Urinary bladder (tissue), 4 donors: ENCODE measurements around the gene KIF13A. TPM values are rescaled to one million over a fixed set of nuclear protein-coding genes. Genes with fewer than 3 reads are reported as not detected.
"Not testable (repeated sequence)": the region's sequence is repeated elsewhere in the genome, so short reads cannot be mapped to it uniquely, and the experiment has no call there.

Experiments used
- DNase-seq: peaks from one replicate; pipeline ENCODE4 v3.0.0-alpha.2; 2015; ENCODE audit errors: extremely low spot score
- H3K27ac ChIP-seq: one replicate; pipeline ENCODE4 v1.5.1; 2013; ENCODE audit warnings: low read depth, mild to moderate bottlenecking, moderate library complexity
- H3K36me3 ChIP-seq: one replicate; pipeline ENCODE4 v1.6.1; 2013; ENCODE audit warnings: mild to moderate bottlenecking, moderate library complexity; ENCODE audit not compliant: insufficient read depth
- H3K4me1 ChIP-seq: one replicate; pipeline ENCODE4 v1.6.1; 2013; ENCODE audit warnings: mild to moderate bottlenecking, moderate library complexity; ENCODE audit not compliant: insufficient read depth
- H3K4me3 ChIP-seq: one replicate; pipeline ENCODE4 v1.5.1; 2013; ENCODE audit warnings: low read depth, low read length
- WGBS: extraction: QIAGEN DNeasy Blood & Tissue Kit; methylation state at CpG from one replicate; pipeline ENCODE4 v1.1.7; 2013; 5-methylcytosine and 5-hydroxymethylcytosine counted together
- polyA plus RNA-seq: library from polyadenylated mRNA; stranded (reverse); fragments of 200-250 nt; gene quantifications from one replicate; pipeline ENCODE4 v1.2.3, GENCODE V29; 2013
- total RNA-seq: library from RNA; depleted of rRNA; stranded (reverse); fragments of >200 nt; gene quantifications from one replicate; pipeline ENCODE4 v1.2.3, GENCODE V29; 2014
- donor health status: healthy with polysubstance abuse.
- donor health status: healthy.

KIF13A gene
- total and polyA plus RNA-seq, 2 donors, result 41.1 to 64.7 TPM

DNA sequence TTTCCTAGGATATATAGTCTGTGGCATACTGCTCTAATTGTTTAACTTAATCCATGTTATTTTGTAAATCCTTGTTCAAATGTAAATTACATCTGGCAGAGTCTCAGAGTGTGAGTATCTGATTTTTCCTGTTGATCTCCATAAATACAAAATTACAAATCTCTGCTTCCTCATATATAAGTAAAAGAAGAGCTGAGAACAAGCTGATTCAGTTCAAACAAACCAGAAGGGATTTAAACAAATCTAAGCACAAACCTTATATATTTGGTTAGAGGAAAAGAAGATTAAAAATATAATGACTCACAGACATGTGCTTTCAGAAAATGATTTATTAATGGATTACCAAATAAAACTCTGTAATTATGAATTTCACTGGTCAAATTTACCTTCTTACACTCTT is 37.3 kb downstream of the KIF13A start:
- H3K27ac ChIP-seq, result no peak overlapping the region
- DNase-seq, result no peak
- no peaks in the 10 kb centered on the region for H3K4me1 ChIP-seq
- no peak overlapping the region for H3K4me3 ChIP-seq
- no peaks in the 10 kb centered on the region for H3K36me3 ChIP-seq

GRCh38 chr6:17949168-17949567 is 38.3 kb downstream of the KIF13A start:
- 79% methylated on average over 2 of the region's 2 CpGs for WGBS
- no peak for DNase-seq
- no peak overlapping the region for H3K4me3 ChIP-seq
- no peaks in the 10 kb centered on the region for H3K4me1 ChIP-seq
- no peaks in the 10 kb centered on the region for H3K36me3 ChIP-seq
- no peak overlapping the region for H3K27ac ChIP-seq

- Histone ChIP-seq H3K27ac (no peak overlapping the region), H3K36me3 (no peaks in the 10 kb centered on the region), H3K4me1 (no peaks in the 10 kb centered on the region), H3K4me3 (no peak overlapping the region)
- 55% methylated on average over 7 of the region's 7 CpGs for WGBS
- DNase-seq, result no peak
Observed at GRCh38 chr6:17948725-17949124, 38.7 kb downstream of the KIF13A start.

GRCh38 chr6:17947574-17947973 is 39.9 kb downstream of the KIF13A start:
- not testable (repeated sequence) for DNase-seq, H3K27ac ChIP-seq
- WGBS, result 94% methylated on average over 7 of the region's 7 CpGs

DNA sequence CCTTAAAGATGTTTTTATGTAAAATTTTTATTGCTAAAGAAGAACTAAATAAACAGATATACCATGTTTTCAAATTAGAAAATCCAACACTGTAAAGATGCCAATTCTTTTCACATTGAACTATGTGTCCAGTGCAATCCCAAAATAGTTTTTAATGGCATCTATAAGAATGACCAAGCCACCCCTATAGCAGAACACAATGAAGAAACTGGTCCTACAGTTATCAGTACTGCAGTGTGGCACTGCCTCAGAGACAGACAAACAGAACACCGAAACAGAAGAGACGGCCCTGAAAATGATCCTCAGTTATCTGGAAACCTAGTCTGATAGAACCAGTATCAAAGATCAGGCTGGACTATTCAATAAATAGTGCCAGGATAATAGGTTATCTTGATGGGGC is 41.9 kb downstream of the KIF13A start:
- Histone ChIP-seq H3K36me3 (no peaks in the 10 kb centered on the region), H3K27ac (no peak overlapping the region), H3K4me3 (no peak overlapping the region), H3K4me1 (no peaks in the 10 kb centered on the region)
- no peak for DNase-seq
- WGBS, result 90% methylated on average over 2 of the region's 2 CpGs

More at GRCh38 chr6:17947574-17947973, 39.9 kb downstream of the KIF13A start:
- not testable (repeated sequence) for H3K4me1 ChIP-seq, H3K4me3 ChIP-seq, H3K36me3 ChIP-seq

DNA sequence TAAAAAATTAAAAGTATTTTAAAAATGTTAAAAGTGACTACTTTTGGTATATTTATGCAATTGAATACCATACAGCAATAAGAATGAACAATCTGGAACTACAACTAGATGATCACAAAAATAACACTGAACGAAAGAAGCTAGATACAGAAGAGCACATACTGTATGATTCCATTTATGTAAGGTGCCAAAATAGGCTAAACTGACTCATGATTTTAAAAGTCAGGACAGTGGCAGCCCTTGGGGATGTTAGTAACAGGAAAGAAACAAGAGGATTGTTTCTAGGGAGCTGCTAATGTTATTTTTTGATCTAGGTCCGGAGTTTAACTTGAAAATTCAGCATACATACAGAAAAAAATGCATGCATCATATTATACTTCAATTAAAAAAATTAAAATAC is 42.3 kb downstream of the KIF13A start:
- Histone ChIP-seq H3K4me3 (no peak overlapping the region), H3K27ac (no peak overlapping the region), H3K36me3 (no peaks in the 10 kb centered on the region), H3K4me1 (no peaks in the 10 kb centered on the region)
- no peak for DNase-seq
- 41% methylated on average over 2 of the region's 2 CpGs for WGBS

- Histone ChIP-seq H3K4me1 (no peaks in the 10 kb centered on the region), H3K4me3 (no peak overlapping the region), H3K36me3 (no peaks in the 10 kb centered on the region), H3K27ac (no peak overlapping the region)
- DNase-seq, result no peak
- WGBS, result 87% methylated on average over 4 of the region's 4 CpGs
Observed at GRCh38 chr6:17941318-17941717, 46.1 kb downstream of the KIF13A start.

GRCh38 chr6:17940151-17940792 is 47.2 kb downstream of the KIF13A start:
- Histone ChIP-seq H3K27ac (no peak overlapping the region), H3K4me3 (no peak overlapping the region), H3K4me1 (no peaks in the 10 kb centered on the region), H3K36me3 (no peaks in the 10 kb centered on the region)
- DNase-seq, result no peak
- 84% methylated on average over 6 of the region's 6 CpGs for WGBS

DNA sequence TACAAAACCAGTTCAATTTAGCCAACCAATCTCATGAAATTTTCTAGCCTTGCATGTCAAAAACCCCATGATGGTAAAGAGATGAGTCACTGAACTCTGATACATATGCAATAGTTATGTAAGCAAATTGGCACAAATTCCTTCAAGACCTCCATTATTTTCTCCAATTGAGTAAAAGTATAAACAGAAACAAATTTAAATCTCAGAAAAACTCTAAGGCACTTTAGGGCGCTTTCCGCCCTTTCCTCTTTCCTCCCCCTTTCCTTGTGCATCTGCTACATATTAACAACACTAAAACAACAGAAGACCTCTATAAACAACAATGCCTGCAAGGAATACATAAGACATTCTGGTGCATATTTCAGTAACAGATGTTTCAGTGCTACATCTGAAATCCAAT is 48.5 kb downstream of the KIF13A start:
- Histone ChIP-seq H3K36me3 (no peaks in the 10 kb centered on the region), H3K4me1 (no peaks in the 10 kb centered on the region), H3K27ac (no peak overlapping the region), H3K4me3 (no peak overlapping the region)
- no peak for DNase-seq
- WGBS, result 96% methylated on average over 2 of the region's 2 CpGs

GRCh38 chr6:17935188-17936149 is 52.0 kb downstream of the KIF13A start:
- Histone ChIP-seq H3K4me1 (no peaks in the 10 kb centered on the region), H3K36me3 (no peaks in the 10 kb centered on the region), H3K4me3 (no peak overlapping the region), H3K27ac (no peak overlapping the region)
- no peak for DNase-seq
- WGBS, result 35% methylated on average over 5 of the region's 5 CpGs

DNA sequence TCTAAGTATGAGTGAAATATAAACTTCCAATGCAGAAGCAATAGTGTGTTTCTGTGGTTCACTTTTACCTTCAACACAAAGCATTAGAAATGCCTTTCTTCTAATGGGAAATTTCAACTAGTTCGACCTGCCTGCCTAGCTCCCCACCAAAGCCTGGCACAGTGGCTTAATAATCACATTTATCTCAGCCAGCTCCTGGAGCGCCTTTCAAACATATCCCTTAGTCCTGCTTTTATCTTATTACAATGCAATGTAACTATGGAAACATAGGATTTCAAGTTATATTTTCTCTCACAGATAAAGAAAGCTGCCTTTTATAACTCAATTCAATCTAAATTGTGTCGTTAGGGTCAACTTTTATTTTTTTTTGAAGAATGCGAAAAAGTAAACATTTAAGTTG is 53.7 kb downstream of the KIF13A start:
- no peaks in the 10 kb centered on the region for H3K4me1 ChIP-seq
- no peak overlapping the region for H3K27ac ChIP-seq

GRCh38 chr6:17932330-17932852 is 55.0 kb downstream of the KIF13A start:
- no peak overlapping the region for H3K4me3 ChIP-seq
- H3K27ac ChIP-seq, result no peak overlapping the region
- DNase-seq, result no peak
- 13% methylated on average over 5 of the region's 5 CpGs for WGBS
- no peaks in the 10 kb centered on the region for H3K36me3 ChIP-seq
- no peaks in the 10 kb centered on the region for H3K4me1 ChIP-seq

More for the DNA sequence above, 53.7 kb downstream of the KIF13A start:
- Histone ChIP-seq H3K36me3 (no peaks in the 10 kb centered on the region), H3K4me3 (no peak overlapping the region)
- no peak for DNase-seq
- WGBS, result 82% methylated on average over 4 of the region's 4 CpGs

DNA sequence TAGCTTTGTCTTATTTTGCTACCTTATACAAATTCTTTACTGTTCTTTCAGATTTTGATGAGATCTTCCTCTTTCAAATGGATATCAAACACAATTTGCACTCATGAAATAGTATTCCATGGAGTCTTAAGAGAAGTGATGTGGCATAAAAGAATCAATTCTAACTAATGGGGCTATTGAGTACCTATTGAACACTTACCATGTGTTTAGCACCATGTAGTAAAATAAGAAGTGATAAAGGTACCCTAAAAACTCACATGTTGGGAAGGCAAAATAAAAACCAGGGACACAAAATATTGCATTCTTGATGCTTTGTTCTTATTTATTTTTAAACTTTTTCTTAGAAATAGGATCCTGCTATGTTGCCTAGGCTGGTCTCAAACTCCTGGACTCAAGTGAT is 56.2 kb downstream of the KIF13A start:
- Histone ChIP-seq H3K36me3 (no peaks in the 10 kb centered on the region), H3K4me1 (no peaks in the 10 kb centered on the region), H3K4me3 (no peak overlapping the region), H3K27ac (no peak overlapping the region)
- no peak for DNase-seq
